AG09309 (cell line): Measurements from ENCODE around the gene SNX7.
A peak's percentile ranks its signal among the peaks of the same experiment; 100 is the strongest.

Experiments used
- DNase-seq: peaks from one replicate; pipeline ENCODE4 v3.0.0-alpha.2; 2010; ENCODE audit warnings: low read depth
- H3K4me3 ChIP-seq: 2 replicates; pipeline ENCODE4 v1.5.1; 2011; ENCODE audit warnings: mild to moderate bottlenecking, low read depth, low read length, moderate library complexity; ENCODE audit not compliant: control insufficient read depth
- TF ChIP-seq, protein P1 (sequence below): IDR thresholded peaks from 2 replicates; pipeline ENCODE4 v1.5.1; 2011; ENCODE audit warnings: mild to moderate bottlenecking, low read depth, low read length, inconsistent platforms; ENCODE audit not compliant: insufficient read depth, control insufficient read depth; ENCODE audit errors: missing control alignments

The SNX7 gene

GRCh38 chr1:98749152-98749756, 87.7 kb downstream of the SNX7 start:
- no peak for DNase-seq
- TF ChIP-seq, protein P1, sequence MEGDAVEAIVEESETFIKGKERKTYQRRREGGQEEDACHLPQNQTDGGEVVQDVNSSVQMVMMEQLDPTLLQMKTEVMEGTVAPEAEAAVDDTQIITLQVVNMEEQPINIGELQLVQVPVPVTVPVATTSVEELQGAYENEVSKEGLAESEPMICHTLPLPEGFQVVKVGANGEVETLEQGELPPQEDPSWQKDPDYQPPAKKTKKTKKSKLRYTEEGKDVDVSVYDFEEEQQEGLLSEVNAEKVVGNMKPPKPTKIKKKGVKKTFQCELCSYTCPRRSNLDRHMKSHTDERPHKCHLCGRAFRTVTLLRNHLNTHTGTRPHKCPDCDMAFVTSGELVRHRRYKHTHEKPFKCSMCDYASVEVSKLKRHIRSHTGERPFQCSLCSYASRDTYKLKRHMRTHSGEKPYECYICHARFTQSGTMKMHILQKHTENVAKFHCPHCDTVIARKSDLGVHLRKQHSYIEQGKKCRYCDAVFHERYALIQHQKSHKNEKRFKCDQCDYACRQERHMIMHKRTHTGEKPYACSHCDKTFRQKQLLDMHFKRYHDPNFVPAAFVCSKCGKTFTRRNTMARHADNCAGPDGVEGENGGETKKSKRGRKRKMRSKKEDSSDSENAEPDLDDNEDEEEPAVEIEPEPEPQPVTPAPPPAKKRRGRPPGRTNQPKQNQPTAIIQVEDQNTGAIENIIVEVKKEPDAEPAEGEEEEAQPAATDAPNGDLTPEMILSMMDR, result peak; percentile 27
- H3K4me3 ChIP-seq, result no peak overlapping the region

- TF ChIP-seq, protein P1, result no peak
- DNase-seq, result no peak
- no peak overlapping the region for H3K4me3 ChIP-seq
Observed at GRCh38 chr1:98754176-98754575, 92.7 kb downstream of the SNX7 start.

DNA sequence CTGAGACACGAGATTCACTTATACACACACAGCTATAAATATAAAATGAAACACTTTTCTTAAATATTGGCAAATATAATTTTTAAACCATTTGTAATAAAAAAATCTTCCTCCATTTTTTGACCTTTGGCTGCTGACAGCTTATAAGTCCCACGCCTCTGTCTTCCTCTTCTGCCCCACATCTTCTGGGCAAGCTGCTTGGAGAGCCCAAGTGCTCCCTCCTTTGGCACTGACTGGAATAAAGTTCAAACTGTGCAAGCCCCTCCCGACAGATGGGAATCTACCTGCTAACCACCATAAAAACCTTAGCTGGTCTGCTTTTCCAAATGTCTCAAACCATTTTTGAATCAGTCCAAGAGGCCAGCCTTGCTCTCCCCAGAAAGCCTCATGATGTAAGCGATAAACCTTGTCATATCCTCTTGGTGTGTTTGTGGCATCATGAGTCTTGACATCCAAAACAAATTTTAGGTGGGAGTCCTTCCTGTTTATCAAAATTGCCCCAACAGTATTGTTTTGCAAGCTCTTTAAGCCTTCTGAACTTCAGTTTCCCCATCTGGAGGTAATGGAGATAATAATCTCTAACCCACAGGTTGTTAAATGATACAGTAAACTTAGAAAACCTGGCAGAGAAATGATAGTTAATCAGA, 99.8 kb downstream of the SNX7 start:
- DNase-seq, result no peak
- TF ChIP-seq, protein P1, result no peak
- no peak overlapping the region for H3K4me3 ChIP-seq

DNA sequence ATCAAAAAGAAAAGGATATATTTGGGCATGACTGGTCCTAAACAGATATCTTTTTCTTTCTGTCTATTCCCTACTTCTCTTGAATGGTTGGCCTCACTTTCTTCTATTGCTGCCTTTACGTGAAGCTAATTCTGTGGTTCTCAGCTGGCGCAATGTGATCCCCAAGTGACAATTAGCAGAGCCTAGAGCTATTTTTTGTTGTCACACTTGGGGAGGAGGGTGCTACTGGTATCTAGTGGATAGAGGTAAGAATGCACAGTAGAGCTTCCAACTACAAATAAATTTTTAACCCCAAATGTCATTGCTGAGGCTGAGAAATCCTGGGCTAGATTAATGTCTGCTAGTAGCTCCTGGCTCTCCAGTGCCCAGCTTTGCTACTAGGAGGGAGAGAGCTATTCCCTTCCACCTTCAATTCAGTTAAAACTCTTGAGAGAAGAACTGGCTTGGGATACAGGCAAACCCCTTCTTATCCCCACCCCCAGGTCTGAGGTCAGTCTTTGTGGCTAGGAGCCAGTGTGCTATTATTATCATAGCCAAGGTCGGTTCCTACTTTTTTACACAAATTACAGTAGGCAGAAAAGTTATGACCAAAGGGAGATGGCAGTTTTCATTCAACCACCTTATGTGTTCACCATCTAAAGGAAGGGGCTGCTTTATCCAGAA, 102.1 kb downstream of the SNX7 start:
- no peak overlapping the region for H3K4me3 ChIP-seq
- DNase-seq, result no peak
- TF ChIP-seq, protein P1, result no peak

- no peak overlapping the region for H3K4me3 ChIP-seq
- no peak for DNase-seq
- TF ChIP-seq, protein P1, result no peak
Observed at GRCh38 chr1:98764485-98764884, 103.0 kb downstream of the SNX7 start.

- DNase-seq, result no peak
- TF ChIP-seq, protein P1, result no peak
Observed at GRCh38 chr1:98766255-98766654, 104.7 kb downstream of the SNX7 start.

More at GRCh38 chr1:98766255-98766654, 104.7 kb downstream of the SNX7 start:
- no peak overlapping the region for H3K4me3 ChIP-seq
